SK-N-SH (cell line): ENCODE data around the gene WASL. TPM values are rescaled to one million over a fixed set of nuclear protein-coding genes. Genes with fewer than 3 reads are reported as not detected.

ENCODE experiments used
- CTCF ChIA-PET: fragments of 300-600, 350-600 bp; formaldehyde crosslinking; extraction: SDS; loops from one replicate; lab custom pipeline; 2021; lab: Yijun Ruan, JAX
- POLR2A ChIA-PET: fragments of 350-600 bp; sonication (Branson Sonifier 250); formaldehyde crosslinking; extraction: SDS; loops from one replicate; lab custom pipeline; 2020; ENCODE audit warnings: antibody characterized with exemption, inconsistent platforms; lab: Yijun Ruan, JAX
- DNase-seq: peaks from one replicate; pipeline ENCODE4 v3.0.0; 2012
- H2AFZ ChIP-seq: fragments of 200-600 bp; sonication (generic); 2 replicates; pipeline ENCODE4 v1.8.1; 2016; ENCODE audit warnings: antibody characterized with exemption, mild to moderate bottlenecking, low read depth
- H3F3A ChIP-seq: fragments of 200-600 bp; sonication (generic); replicated peaks from 2 replicates; pipeline ENCODE3; 2016; ENCODE audit warnings: antibody characterized with exemption, mild to moderate bottlenecking; ENCODE audit not compliant: insufficient read depth
- H3K27ac ChIP-seq, 2 experiments: fragments of 200-500 bp in 1 of 2; fragments of 200-600 bp in 1 of 2; sonication (Bioruptor generic) in 1 of 2; sonication (generic), shearing (Covaris generic) in 1 of 2; 2 replicates each; pipeline versions ENCODE4 v1.5.1 to v1.6.1; 2014 to 2016; ENCODE audit warnings: low read depth in 2 of 2, inconsistent platforms in 1 of 2, low read length in 1 of 2, mild to moderate bottlenecking in 1 of 2, mixed read lengths in 1 of 2
- H3K27me3 ChIP-seq: fragments of 200-600 bp; sonication (generic), shearing (Covaris generic); 2 replicates; pipeline ENCODE4 v1.6.1; 2016; ENCODE audit warnings: mixed run types; ENCODE audit not compliant: insufficient read depth
- H3K36me3 ChIP-seq, 2 experiments: fragments of 200-500 bp in 1 of 2; fragments of 200-600 bp in 1 of 2; sonication (Bioruptor generic) in 1 of 2; sonication (generic) in 1 of 2; replicated peaks in 1 of 2; 2 replicates each; pipeline versions ENCODE3 to v1.5.1; 2014 to 2016; ENCODE audit warnings: low read length in 1 of 2, mild to moderate bottlenecking in 1 of 2; ENCODE audit not compliant: insufficient read depth in 2 of 2, control insufficient read depth in 1 of 2
- H3K4me1 ChIP-seq, 2 experiments: fragments of 200-500 bp in 1 of 2; fragments of 200-600 bp in 1 of 2; sonication (Bioruptor generic) in 1 of 2; sonication (generic), shearing (Covaris generic) in 1 of 2; 2 replicates each; pipeline versions ENCODE4 v1.5.1 to v1.6.1; 2014 to 2016; ENCODE audit warnings: low read depth in 1 of 2, low read length in 1 of 2, mixed run types in 1 of 2; ENCODE audit not compliant: insufficient read depth in 2 of 2, control insufficient read depth in 1 of 2
- H3K4me2 ChIP-seq: fragments of 200-600 bp; sonication (generic), shearing (Covaris generic); 2 replicates; pipeline ENCODE4 v1.6.1; 2017; ENCODE audit warnings: mixed run types
- H3K4me3 ChIP-seq, 2 experiments: fragments of 200-500 bp in 1 of 2; fragments of 200-600 bp in 1 of 2; sonication (Bioruptor generic) in 1 of 2; sonication (generic), shearing (Covaris generic) in 1 of 2; 2 replicates each; pipeline versions ENCODE4 v1.5.1 to v1.8.1; 2014 to 2016; ENCODE audit warnings: low read depth in 2 of 2, inconsistent platforms in 1 of 2, low read length in 1 of 2, mild to moderate bottlenecking in 1 of 2, mixed read lengths in 1 of 2, moderate library complexity in 1 of 2
- H3K79me2 ChIP-seq: fragments of 200-600 bp; sonication (generic); 2 replicates; pipeline ENCODE4 v1.8.1; 2017; ENCODE audit warnings: mild to moderate bottlenecking; ENCODE audit not compliant: insufficient read depth
- H3K9ac ChIP-seq: fragments of 200-600 bp; sonication (generic); 2 replicates; pipeline ENCODE4 v1.6.1; 2017; ENCODE audit warnings: mixed run types
- H3K9me2 ChIP-seq: fragments of 200-600 bp; sonication (generic); 2 replicates; pipeline ENCODE4 v1.6.1; 2017; ENCODE audit warnings: mixed run types
- H3K9me3 ChIP-seq: fragments of 200-600 bp; sonication (generic); 2 replicates; pipeline ENCODE4 v1.6.1; 2017; ENCODE audit warnings: mixed run types, mild to moderate bottlenecking, moderate library complexity
- H4K20me1 ChIP-seq: fragments of 200-600 bp; sonication (generic); 2 replicates; pipeline ENCODE4 v1.6.1; 2017; ENCODE audit warnings: mild to moderate bottlenecking, mixed run types; ENCODE audit not compliant: insufficient read depth
- CTCF ChIP-seq: fragments of 200-600 bp; sonication (generic); IDR thresholded peaks from 2 replicates; pipeline ENCODE4 v1.6.1; 2017; ENCODE audit warnings: antibody characterized with exemption, mild to moderate bottlenecking, moderate library complexity
- EP300 ChIP-seq, 2 experiments: IDR thresholded peaks; 2 replicates each; pipeline versions ENCODE4 v1.4.0 to v1.6.1; 2012; ENCODE audit warnings: borderline replicate concordance in 1 of 2, low read depth in 1 of 2, low read length in 1 of 2
- FOSL2 ChIP-seq: IDR thresholded peaks from 2 replicates; pipeline ENCODE4 v1.4.0; 2012; ENCODE audit warnings: low read depth, mild to moderate bottlenecking, moderate library complexity, borderline replicate concordance
- FOXJ3 ChIP-seq: sonication (generic); formaldehyde crosslinking; IDR thresholded peaks from 2 replicates; pipeline ENCODE4 v1.5.1; 2020; ENCODE audit warnings: mild to moderate bottlenecking, missing genetic modification reagents
- GATA2 ChIP-seq: sonication (generic); formaldehyde crosslinking; IDR thresholded peaks from 2 replicates; pipeline ENCODE4 v1.5.0; 2020; ENCODE audit warnings: mild to moderate bottlenecking, missing genetic modification reagents
- MEF2A ChIP-seq: IDR thresholded peaks from 2 replicates; pipeline ENCODE4 v1.4.0; 2012; ENCODE audit warnings: low read depth, borderline replicate concordance
- MXI1 ChIP-seq: IDR thresholded peaks from 2 replicates; pipeline ENCODE4 v1.6.1; 2012; ENCODE audit warnings: mild to moderate bottlenecking, low read depth, low read length, improper control_type of control experiment
- POLR2AphosphoS5 ChIP-seq: IDR thresholded peaks from 2 replicates; pipeline ENCODE4 v1.6.1; 2012; ENCODE audit warnings: low read depth, low read length
- SIN3A ChIP-seq: IDR thresholded peaks from 2 replicates; pipeline ENCODE4 v1.6.1; 2012; ENCODE audit warnings: low read depth, mild to moderate bottlenecking, low read length, moderate library complexity, borderline replicate concordance
- SMC3 ChIP-seq: IDR thresholded peaks from 2 replicates; pipeline ENCODE4 v1.6.1; 2012; ENCODE audit warnings: low read depth, low read length, improper control_type of control experiment
- USF2 ChIP-seq: fragments of 150-350 bp; IDR thresholded peaks from 2 replicates; pipeline ENCODE4 v1.6.1; 2017; ENCODE audit warnings: antibody characterized with exemption, low read length, low read depth, borderline replicate concordance
- ZBTB33 ChIP-seq: IDR thresholded peaks from 2 replicates; pipeline ENCODE4 v1.4.0; 2012; ENCODE audit warnings: low read depth, borderline replicate concordance
- WGBS: methylation state at CpG from one replicate; pipeline ENCODE4 v1.1.6; 2017; ENCODE audit warnings: low lambda C conversion rate; 5-methylcytosine and 5-hydroxymethylcytosine counted together
- polyA plus RNA-seq, 3 experiments: library from polyadenylated mRNA; depleted of rRNA; stranded (reverse); fragments of >200 nt; gene quantifications; 2 replicates each; pipeline ENCODE4 v1.2.3, GENCODE V29; 2012

The WASL gene
- polyA plus RNA-seq, 1 of the 3 experiments (the other 2 are of a cell fraction), result 9.9 TPM

GRCh38 chr7:123660514-123661354 lies 88.1 kb downstream of the WASL start (continued):
- TF ChIP-seq ZBTB33 (no peak), SIN3A (no peak), FOXJ3 (no peak), SMC3 (no peak), FOSL2 (no peak), GATA2 (CRISPR knock-in tag) (no peak)

- H3K9ac ChIP-seq, result no peak overlapping the region
- no peaks in the 10 kb centered on the region for H4K20me1 ChIP-seq
- H3F3A ChIP-seq, result no peaks in the 10 kb centered on the region
- no peak overlapping the region for H3K4me2 ChIP-seq
- H2AFZ ChIP-seq, result no peak overlapping the region
- no peak for TF ChIP-seq EP300 (IDR thresholded peaks at IDR 0.05; ENCODE audit: borderline replicate concordance in 1 of 2, low read depth in 1 of 2, low read length in 1 of 2)
- TF ChIP-seq GATA2 (CRISPR knock-in tag), result no peak
- no peak for TF ChIP-seq MXI1
- no peak for TF ChIP-seq FOSL2
- TF ChIP-seq USF2, result no peak
- no peak for TF ChIP-seq POLR2AphosphoS5
- TF ChIP-seq MEF2A, result no peak
- TF ChIP-seq FOXJ3, result no peak
- TF ChIP-seq CTCF, result no peak
- WGBS, result 72% methylated on average over 6 of the region's 6 CpGs
- ChIA-PET CTCF (interaction anchor here (0.7 to 1.2 kb wide), 3 partner anchors 8 to 140 kb away, joined by 3 read pairs; no protein-coding TSS in a partner anchor), POLR2A (interaction anchor here (0.7 kb wide), 1 partner anchor 8 kb away, joined by 6 read pairs; no protein-coding TSS in a partner anchor)
- H3K9me2 ChIP-seq, result no peaks in the 10 kb centered on the region
- no peak overlapping the region for H3K27ac ChIP-seq
- no peaks in the 10 kb centered on the region for H3K79me2 ChIP-seq
- H3K9me3 ChIP-seq, result no peaks in the 10 kb centered on the region
- no peak overlapping the region for H3K4me3 ChIP-seq
- no peak for DNase-seq
- H3K27me3 ChIP-seq, result no peaks in the 10 kb centered on the region
- H3K4me1 ChIP-seq, result peaks cover 0 to 7% of the 10 kb centered on the region in 2 experiments; a peak in 1 of 4 replicates
- no peaks in the 10 kb centered on the region for H3K36me3 ChIP-seq
These were observed 90.8 kb downstream of the WASL start for GRCh38 chr7:123658023-123658422.
